Vagina (tissue), 2 donors: Measurements from ENCODE around the gene ACADSB.

Experiments
- POLR2A ChIP-seq, 2 donors: fragments of 450-650 bp; IDR thresholded peaks; one replicate each; pipeline ENCODE4 v1.6.1; 2017; ENCODE audit warnings: antibody characterized with exemption in 2 of 2, mild to moderate bottlenecking in 2 of 2, moderate library complexity in 2 of 2
- TF ChIP-seq, protein P1 (sequence below), 3 experiments: fragments of 450-650 bp in 2 of 3; fragments of 200-600 bp in 1 of 3; sonication (generic) in 1 of 3; IDR thresholded peaks; one replicate each; pipeline ENCODE4 v1.5.1; 2017 to 2019; ENCODE audit warnings: antibody characterized with exemption in 3 of 3, mild to moderate bottlenecking in 2 of 3, moderate library complexity in 2 of 3

DNA sequence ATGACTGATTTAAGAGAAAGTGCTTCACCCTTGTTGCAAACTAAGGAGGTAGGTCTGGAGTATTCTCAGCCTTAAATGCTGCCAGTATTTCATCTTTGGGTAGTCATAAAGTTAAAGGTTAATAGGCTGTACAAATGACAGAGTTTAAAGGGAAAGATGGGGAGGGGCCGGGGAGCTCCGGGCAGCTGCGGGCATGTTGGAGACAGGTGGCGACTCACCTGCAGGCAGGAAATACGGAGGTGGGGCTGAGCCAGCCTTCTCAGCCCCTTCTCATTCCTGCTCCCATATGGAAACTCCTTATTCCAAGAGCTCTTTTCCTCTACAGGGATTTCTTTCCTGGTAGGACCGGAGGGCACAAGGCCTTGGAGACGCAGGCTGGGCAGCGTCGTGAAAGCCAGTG, 95.1 kb downstream of the ACADSB start:
- TF ChIP-seq, protein P1, sequence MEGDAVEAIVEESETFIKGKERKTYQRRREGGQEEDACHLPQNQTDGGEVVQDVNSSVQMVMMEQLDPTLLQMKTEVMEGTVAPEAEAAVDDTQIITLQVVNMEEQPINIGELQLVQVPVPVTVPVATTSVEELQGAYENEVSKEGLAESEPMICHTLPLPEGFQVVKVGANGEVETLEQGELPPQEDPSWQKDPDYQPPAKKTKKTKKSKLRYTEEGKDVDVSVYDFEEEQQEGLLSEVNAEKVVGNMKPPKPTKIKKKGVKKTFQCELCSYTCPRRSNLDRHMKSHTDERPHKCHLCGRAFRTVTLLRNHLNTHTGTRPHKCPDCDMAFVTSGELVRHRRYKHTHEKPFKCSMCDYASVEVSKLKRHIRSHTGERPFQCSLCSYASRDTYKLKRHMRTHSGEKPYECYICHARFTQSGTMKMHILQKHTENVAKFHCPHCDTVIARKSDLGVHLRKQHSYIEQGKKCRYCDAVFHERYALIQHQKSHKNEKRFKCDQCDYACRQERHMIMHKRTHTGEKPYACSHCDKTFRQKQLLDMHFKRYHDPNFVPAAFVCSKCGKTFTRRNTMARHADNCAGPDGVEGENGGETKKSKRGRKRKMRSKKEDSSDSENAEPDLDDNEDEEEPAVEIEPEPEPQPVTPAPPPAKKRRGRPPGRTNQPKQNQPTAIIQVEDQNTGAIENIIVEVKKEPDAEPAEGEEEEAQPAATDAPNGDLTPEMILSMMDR (IDR thresholded peaks at IDR 0.05), result no peak
- no peak for TF ChIP-seq POLR2A (IDR thresholded peaks at IDR 0.05)
